Adipocyte (in vitro differentiated cells): ENCODE data around the gene MYO1E.

Experiments used
- DNase-seq: peaks from one replicate; pipeline ENCODE4 v3.0.0-alpha.2; 2015; ENCODE audit warnings: low read depth
- H3K27me3 ChIP-seq: replicated peaks from 2 replicates; pipeline ENCODE4 v1.7.0; 2013; ENCODE audit warnings: mild to moderate bottlenecking, low read length, moderate library complexity; ENCODE audit not compliant: control insufficient read depth, insufficient read depth
- H3K36me3 ChIP-seq: 2 replicates; pipeline ENCODE4 v1.7.0; 2013; ENCODE audit warnings: low read length, mild to moderate bottlenecking, moderate library complexity; ENCODE audit not compliant: control insufficient read depth, insufficient read depth, severe bottlenecking
- H3K4me1 ChIP-seq: 2 replicates; pipeline ENCODE4 v1.7.0; 2013; ENCODE audit warnings: mild to moderate bottlenecking, low read length, moderate library complexity; ENCODE audit not compliant: control insufficient read depth, insufficient read depth
- H3K4me3 ChIP-seq: 2 replicates; pipeline ENCODE4 v1.7.0; 2013; ENCODE audit warnings: mild to moderate bottlenecking, low read length, moderate library complexity
- H3K9ac ChIP-seq: 2 replicates; pipeline ENCODE4 v1.7.0; 2013; ENCODE audit warnings: mild to moderate bottlenecking, low read length, moderate library complexity
- H3K9me3 ChIP-seq: 2 replicates; pipeline ENCODE4 v1.7.0; 2013; ENCODE audit warnings: mild to moderate bottlenecking, low read length, moderate library complexity; ENCODE audit not compliant: control insufficient read depth

Gene MYO1E

GRCh38 chr15:59298854-59299250 is 73.8 kb downstream of the MYO1E start:
- Histone ChIP-seq H3K4me3 (no peak overlapping the region), H3K9ac (no peak overlapping the region), H3K9me3 (no peaks in the 10 kb centered on the region), H3K36me3 (no peaks in the 10 kb centered on the region), H3K4me1 (peaks cover 47% of the 10 kb centered on the region), H3K27me3 (no peaks in the 10 kb centered on the region)
- DNase-seq, result no peak

DNA sequence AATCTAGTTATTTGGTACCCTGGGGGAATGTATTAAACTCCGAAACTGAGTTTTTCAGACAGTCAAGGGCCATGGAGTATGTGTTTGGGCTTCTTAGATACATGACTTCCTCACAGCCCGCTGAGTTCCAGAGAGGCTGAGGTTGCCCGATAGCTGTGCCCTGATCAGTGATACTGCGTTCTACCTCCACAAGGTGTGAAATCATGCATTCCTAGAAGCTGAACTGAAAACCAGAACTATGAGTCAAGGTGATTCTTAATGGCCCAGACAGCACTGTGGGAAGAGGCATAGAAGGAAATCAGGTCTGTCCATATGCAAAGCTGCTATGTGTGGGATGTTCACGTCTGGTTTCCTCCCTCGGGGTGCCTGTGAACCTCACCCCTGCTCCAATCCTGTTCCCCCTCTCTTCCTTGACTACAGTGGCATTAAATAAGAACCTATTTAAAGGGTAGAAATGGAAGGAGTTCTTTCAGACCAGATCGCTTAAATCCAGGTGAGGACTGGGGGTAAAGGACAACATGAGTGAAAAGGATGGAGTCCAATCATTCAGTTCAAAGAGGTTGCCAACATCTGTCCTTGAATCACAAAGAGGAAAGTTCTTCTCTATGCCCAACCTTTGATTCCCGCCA is 74.3 kb downstream of the MYO1E start:
- Histone ChIP-seq H3K4me3 (no peak overlapping the region), H3K9me3 (no peaks in the 10 kb centered on the region), H3K36me3 (no peaks in the 10 kb centered on the region), H3K4me1 (peaks cover 48% of the 10 kb centered on the region), H3K27me3 (no peaks in the 10 kb centered on the region), H3K9ac (no peak overlapping the region)
- DNase-seq, result no peak

DNA sequence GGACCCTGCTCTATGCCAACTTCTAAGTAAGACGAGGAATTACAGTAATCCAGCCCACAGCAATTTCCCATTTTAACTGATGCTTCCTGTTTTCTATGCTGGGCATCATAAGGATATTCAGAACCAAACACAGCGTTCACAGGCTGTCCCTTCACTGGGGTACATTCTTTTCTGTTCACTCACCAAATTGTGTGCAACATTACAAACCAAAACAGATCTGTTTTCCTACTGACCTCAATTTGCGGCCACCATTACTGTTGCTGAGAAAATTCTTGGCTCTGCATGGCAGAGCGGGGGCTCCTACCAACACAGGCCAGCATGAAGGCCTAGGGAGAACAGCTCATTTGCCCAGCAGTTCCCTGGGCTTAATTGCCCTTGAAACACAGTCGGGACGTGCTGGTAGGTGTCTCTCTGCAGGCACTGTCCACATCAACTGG is 76.5 kb downstream of the MYO1E start:
- no peaks in the 10 kb centered on the region for H3K9me3 ChIP-seq
- peaks cover 62% of the 10 kb centered on the region for H3K4me1 ChIP-seq
- H3K27me3 ChIP-seq, result no peaks in the 10 kb centered on the region
- no peaks in the 10 kb centered on the region for H3K36me3 ChIP-seq
- DNase-seq, result peak; percentile 82
- peak overlapping the region; percentile 84 for H3K9ac ChIP-seq
- H3K4me3 ChIP-seq, result peak overlapping the region; percentile 58

DNA sequence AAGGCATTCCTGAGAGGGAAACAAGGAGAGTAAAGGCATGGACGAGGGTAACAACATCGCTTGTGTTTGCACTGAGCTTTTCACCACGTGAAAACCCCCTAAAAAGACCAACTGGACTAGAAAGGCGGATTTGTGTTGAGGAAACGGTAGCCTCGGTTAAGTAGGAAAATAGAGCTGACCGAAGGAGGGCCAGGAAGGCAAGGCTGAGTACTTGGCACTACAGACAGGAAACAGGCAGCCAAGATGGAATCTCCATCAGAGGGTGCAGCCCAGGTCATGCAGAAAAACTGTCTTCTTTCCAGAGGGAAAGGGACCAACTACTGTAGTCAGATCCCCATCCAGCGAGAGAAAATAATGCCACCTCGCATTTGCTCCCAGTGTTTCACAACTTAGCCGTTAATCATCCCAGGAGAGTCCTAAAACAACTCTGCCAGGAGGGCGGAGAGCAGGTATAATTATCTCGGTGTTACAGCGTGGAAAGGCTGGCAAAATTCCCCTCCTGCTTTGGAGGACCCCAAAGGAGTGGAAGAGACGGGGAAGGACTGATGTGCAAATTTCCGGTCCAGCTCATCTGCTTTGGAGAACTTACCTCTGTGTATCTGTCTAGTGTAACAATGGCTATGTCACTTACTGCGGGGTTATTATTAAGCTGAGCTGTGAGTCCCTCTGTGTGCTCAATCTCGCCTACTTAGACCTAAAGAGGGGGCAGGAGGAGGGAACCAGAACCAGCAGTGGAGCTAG is 77.2 kb downstream of the MYO1E start:
- Histone ChIP-seq H3K27me3 (no peaks in the 10 kb centered on the region), H3K4me1 (peaks cover 62% of the 10 kb centered on the region), H3K9me3 (no peaks in the 10 kb centered on the region), H3K9ac (peak overlapping the region; percentile 84), H3K4me3 (peak overlapping the region; percentile 58), H3K36me3 (no peaks in the 10 kb centered on the region)
- no peak for DNase-seq

DNA sequence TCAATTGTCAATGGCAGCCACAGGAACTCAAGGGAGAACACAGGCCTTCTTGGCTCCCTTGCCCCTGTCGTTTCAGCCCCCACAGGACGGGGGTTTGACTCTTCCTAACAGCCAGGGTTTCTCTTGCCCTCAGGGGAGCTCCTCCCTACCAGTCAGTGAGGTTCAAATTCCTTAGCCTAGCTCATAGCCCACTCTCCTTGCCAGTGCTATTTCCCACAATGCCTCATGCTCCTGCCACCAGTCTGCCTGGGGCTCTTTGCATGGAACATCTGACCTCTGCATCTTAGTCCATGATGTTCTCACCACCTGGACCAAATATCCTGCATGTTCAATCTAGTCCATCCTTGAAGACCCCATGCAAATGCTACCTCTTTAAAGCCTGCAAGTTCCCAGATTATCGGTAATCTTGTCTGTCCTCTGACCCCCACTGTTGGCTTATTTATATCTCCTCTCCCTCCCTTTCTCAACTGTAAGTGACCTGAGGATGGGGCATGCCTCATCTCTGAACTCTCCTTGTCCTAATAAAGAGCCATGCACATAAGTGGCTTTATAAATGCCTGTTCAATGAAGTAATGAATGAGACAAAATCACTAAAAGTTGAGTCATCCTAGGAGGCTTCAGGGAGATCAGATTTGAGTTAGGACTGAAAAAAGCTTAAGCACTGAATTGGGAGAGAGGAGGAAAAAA is 78.0 kb downstream of the MYO1E start:
- H3K36me3 ChIP-seq, result no peaks in the 10 kb centered on the region
- H3K4me1 ChIP-seq, result peaks cover 62% of the 10 kb centered on the region
- H3K9me3 ChIP-seq, result no peaks in the 10 kb centered on the region
- peak; percentile 83 for DNase-seq
- H3K4me3 ChIP-seq, result peak overlapping the region; percentile 58
- H3K9ac ChIP-seq, result peak overlapping the region; percentile 84
- H3K27me3 ChIP-seq, result no peaks in the 10 kb centered on the region

GRCh38 chr15:59292442-59293151 is 80.1 kb downstream of the MYO1E start:
- H3K4me1 ChIP-seq, result peaks cover 66% of the 10 kb centered on the region
- peak; percentile 33 for DNase-seq
- no peak overlapping the region for H3K9ac ChIP-seq
- no peaks in the 10 kb centered on the region for H3K9me3 ChIP-seq
- H3K27me3 ChIP-seq, result no peaks in the 10 kb centered on the region
- H3K4me3 ChIP-seq, result no peak overlapping the region
- H3K36me3 ChIP-seq, result no peaks in the 10 kb centered on the region

GRCh38 chr15:59291213-59291549 is 81.5 kb downstream of the MYO1E start:
- Histone ChIP-seq H3K9me3 (no peaks in the 10 kb centered on the region), H3K36me3 (no peaks in the 10 kb centered on the region), H3K9ac (no peak overlapping the region), H3K27me3 (no peaks in the 10 kb centered on the region), H3K4me3 (no peak overlapping the region), H3K4me1 (peaks cover 62% of the 10 kb centered on the region)
- DNase-seq, result no peak

- Histone ChIP-seq H3K36me3 (no peaks in the 10 kb centered on the region), H3K9ac (no peak overlapping the region), H3K4me3 (no peak overlapping the region), H3K27me3 (no peaks in the 10 kb centered on the region), H3K9me3 (no peaks in the 10 kb centered on the region), H3K4me1 (peaks cover 59% of the 10 kb centered on the region)
- DNase-seq, result no peak
Observed at GRCh38 chr15:59290295-59291212, 82.1 kb downstream of the MYO1E start.

DNA sequence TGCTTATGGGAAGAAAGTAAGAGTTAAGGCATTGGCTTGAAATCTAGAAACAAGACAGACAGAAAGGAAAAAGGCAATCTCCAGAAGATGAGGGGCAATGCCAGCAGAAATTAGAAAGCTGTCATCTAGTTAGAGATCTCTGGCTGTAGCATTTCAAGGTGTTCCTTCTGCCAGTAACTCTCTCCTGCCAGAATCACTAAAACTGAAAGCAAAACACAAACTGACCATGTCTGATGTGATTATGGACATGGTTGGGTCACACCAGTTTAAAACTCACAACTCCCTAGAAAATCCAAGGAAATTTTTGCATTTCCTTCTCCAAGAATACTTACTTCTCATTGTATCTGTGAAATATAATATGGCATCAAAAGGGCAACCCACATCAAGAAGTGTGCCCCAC is 83.1 kb downstream of the MYO1E start:
- peaks cover 49% of the 10 kb centered on the region for H3K4me1 ChIP-seq
- no peak overlapping the region for H3K4me3 ChIP-seq
- H3K36me3 ChIP-seq, result no peaks in the 10 kb centered on the region
- no peak for DNase-seq
- peak overlapping the region; percentile 2 for H3K9ac ChIP-seq
- no peaks in the 10 kb centered on the region for H3K9me3 ChIP-seq
- H3K27me3 ChIP-seq, result no peaks in the 10 kb centered on the region

- Histone ChIP-seq H3K9ac (no peak overlapping the region), H3K4me3 (no peak overlapping the region), H3K27me3 (no peaks in the 10 kb centered on the region), H3K9me3 (no peaks in the 10 kb centered on the region), H3K36me3 (no peaks in the 10 kb centered on the region), H3K4me1 (peaks cover 20% of the 10 kb centered on the region)
- DNase-seq, result no peak
Observed at GRCh38 chr15:59283717-59284391, 88.8 kb downstream of the MYO1E start.
